ENCODE results near the gene PRMT5.

Gene PRMT5

DNA sequence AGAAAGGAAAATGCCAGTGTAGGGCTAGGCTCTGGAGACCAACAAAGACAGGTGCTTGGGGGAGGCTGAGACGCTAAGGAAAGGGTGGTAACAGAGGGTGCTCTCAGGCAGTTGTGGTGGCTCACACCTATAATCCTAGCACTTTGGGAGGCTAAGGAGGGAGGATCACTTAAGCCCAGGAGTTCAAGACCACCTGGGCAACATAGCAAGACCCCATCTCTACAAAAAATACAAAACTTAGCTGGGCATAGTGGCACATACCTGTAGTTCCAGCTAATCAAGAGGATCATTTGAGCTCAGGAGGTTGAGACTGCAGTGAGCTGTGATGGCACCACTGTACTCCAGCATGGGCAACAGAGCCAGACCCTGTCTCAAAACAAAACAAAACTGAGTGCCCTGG is 33.8 kb downstream of the PRMT5 start:
- Histone ChIP-seq H3K27ac (ENCODE audit: low read depth, low read length) (no peak overlapping the region), H3K4me3 (ENCODE audit: low read depth in 1 of 2, low read length in 2 of 2) (no peak overlapping the region), H3K9ac (ENCODE audit: low read length) (no peak overlapping the region), H3K9me3 (ENCODE audit: low read length) (no peaks in the 10 kb centered on the region), H3K36me3 (ENCODE audit: insufficient read depth, low read length) (no peaks in the 10 kb centered on the region), H3K27me3 (ENCODE audit: control insufficient read depth in 1 of 2, insufficient read depth in 2 of 2, low read length in 2 of 2) (no peaks in the 10 kb centered on the region), H3K4me1 (ENCODE audit: insufficient read depth, low read length) (peaks cover 22% of the 10 kb centered on the region)

DNA sequence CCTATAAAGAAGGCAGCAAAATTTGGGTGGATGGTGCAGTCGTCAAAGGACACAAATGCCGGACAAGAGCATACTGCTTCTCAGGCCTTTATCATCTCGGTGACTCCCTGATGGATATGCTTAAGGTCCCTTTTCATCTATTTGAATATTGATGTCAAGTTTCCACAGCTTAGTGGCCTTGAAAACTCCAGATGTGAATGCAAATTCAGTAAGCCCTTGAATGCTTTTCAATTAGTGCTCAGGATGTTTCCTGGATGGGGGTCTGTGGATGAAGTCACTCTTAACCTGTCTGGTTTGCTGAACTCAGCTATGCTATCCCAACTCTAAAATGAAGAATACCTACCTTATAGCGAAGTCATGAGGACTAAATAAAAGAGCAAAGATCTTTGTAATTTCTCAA is 35.5 kb downstream of the PRMT5 start:
- no peak overlapping the region for H3K9ac ChIP-seq (ENCODE audit: low read length)
- H3K9me3 ChIP-seq (ENCODE audit: low read length): no peaks in the 10 kb centered on the region
- no peak overlapping the region for H3K27ac ChIP-seq (ENCODE audit: low read depth, low read length)
- peaks cover 9% of the 10 kb centered on the region for H3K4me1 ChIP-seq (ENCODE audit: insufficient read depth, low read length)
- H3K4me3 ChIP-seq (ENCODE audit: low read depth in 1 of 2, low read length in 2 of 2): no peak overlapping the region
- no peaks in the 10 kb centered on the region for H3K36me3 ChIP-seq (ENCODE audit: insufficient read depth, low read length)
- no peaks in the 10 kb centered on the region for H3K27me3 ChIP-seq (ENCODE audit: control insufficient read depth in 1 of 2, insufficient read depth in 2 of 2, low read length in 2 of 2)

DNA sequence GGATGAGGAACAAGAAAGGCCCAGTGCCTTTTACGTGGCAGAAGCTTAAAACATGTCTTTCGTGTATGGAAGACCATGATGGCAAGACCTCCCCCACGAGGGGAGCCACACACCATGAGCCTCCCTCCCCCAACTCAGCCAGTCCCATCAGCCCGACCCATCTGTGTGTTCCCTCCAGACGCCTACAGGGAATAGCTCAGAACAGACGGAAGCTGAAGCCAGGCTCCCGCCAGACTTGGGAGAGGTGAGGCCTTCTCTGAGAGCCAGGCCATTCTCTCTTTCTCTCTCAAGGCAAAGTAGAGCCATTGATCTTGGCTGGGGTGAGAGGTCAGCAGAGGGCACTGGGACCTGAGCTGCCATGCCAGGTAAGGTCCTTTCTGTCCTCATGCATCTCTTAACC is 36.7 kb downstream of the PRMT5 start:
- no peaks in the 10 kb centered on the region for H3K27me3 ChIP-seq (ENCODE audit: control insufficient read depth in 1 of 2, insufficient read depth in 2 of 2, low read length in 2 of 2)
- no peaks in the 10 kb centered on the region for H3K36me3 ChIP-seq (ENCODE audit: insufficient read depth, low read length)
- no peak overlapping the region for H3K4me3 ChIP-seq (ENCODE audit: low read depth in 1 of 2, low read length in 2 of 2)
- peaks cover 7% of the 10 kb centered on the region for H3K4me1 ChIP-seq (ENCODE audit: insufficient read depth, low read length)
- no peak overlapping the region for H3K27ac ChIP-seq (ENCODE audit: low read depth, low read length)
- H3K9me3 ChIP-seq (ENCODE audit: low read length): no peaks in the 10 kb centered on the region
- no peak overlapping the region for H3K9ac ChIP-seq (ENCODE audit: low read length)

DNA sequence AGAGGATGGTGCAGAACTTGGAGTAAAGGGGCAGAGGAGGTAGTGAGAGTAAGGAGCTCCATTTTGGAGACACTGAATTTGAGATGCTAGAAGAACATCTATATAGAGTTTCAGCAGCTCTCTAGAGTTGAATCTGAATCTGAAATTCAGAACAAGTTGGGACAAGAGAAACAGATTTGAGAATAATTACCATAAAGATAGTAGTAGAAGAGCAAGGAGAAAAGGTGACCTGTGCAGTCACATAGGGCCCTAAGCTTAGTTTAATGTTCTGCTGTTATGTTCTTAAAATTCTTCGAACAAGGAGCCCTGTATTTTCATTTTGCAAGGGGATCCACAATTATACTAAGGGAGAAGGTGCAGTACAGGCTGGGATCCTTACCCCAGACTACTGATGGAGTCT is 38.8 kb downstream of the PRMT5 start:
- Histone ChIP-seq H3K9ac (ENCODE audit: low read length) (no peak overlapping the region), H3K4me3 (ENCODE audit: low read depth in 1 of 2, low read length in 2 of 2) (no peak overlapping the region), H3K27ac (ENCODE audit: low read depth, low read length) (no peak overlapping the region), H3K36me3 (ENCODE audit: insufficient read depth, low read length) (no peaks in the 10 kb centered on the region), H3K4me1 (ENCODE audit: insufficient read depth, low read length) (peaks cover 16% of the 10 kb centered on the region), H3K27me3 (ENCODE audit: control insufficient read depth in 1 of 2, insufficient read depth in 2 of 2, low read length in 2 of 2) (no peaks in the 10 kb centered on the region), H3K9me3 (ENCODE audit: low read length) (no peaks in the 10 kb centered on the region)

DNA sequence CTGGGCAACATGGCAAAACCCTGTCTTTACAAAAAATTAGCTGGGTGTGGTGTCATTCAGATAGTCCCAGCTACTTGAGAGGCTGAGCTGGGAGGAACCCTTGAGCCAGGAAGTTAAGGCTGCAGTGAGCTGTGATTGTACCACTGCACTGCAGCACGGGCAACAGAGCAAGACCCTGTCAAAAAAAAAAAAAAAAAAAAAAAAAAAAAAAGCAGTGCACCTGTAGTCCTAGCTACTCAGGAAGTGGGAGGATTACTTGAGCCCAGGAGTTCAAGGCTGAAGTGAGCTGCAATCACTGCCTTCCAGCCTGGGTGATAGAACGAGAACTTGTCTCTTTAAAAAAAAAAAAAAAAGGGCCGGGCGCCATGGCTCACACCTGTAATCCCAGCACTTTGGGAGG is 40.5 kb downstream of the PRMT5 start:
- Histone ChIP-seq H3K27ac (ENCODE audit: low read depth, low read length) (no peak overlapping the region), H3K4me1 (ENCODE audit: insufficient read depth, low read length) (peaks cover 16% of the 10 kb centered on the region), H3K36me3 (ENCODE audit: insufficient read depth, low read length) (no peaks in the 10 kb centered on the region), H3K4me3 (ENCODE audit: low read depth in 1 of 2, low read length in 2 of 2) (no peak overlapping the region), H3K9me3 (ENCODE audit: low read length) (no peaks in the 10 kb centered on the region), H3K27me3 (ENCODE audit: control insufficient read depth in 1 of 2, insufficient read depth in 2 of 2, low read length in 2 of 2) (no peaks in the 10 kb centered on the region), H3K9ac (ENCODE audit: low read length) (no peak overlapping the region)

DNA sequence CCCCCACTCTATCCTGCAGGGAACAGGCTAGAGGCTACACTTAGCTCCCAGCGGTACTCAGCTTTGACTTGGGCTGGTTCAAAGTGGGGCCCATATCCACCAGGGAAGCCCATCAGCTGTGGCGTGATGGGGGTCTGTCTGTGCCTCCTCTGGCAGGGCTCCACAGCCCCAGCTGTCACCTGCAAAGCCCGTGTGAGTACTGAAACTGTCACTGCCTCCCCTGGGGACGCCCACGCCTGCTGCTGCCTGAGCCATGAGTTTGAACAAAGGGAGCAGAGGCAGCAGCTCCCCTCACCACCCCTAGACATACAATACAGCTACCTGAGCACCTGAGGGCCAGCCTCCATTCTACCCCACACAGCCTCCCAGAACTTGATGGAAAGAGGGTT is 41.2 kb downstream of the PRMT5 start:
- H3K27ac ChIP-seq (ENCODE audit: low read depth, low read length): peak overlapping the region; percentile 72
- no peaks in the 10 kb centered on the region for H3K9me3 ChIP-seq (ENCODE audit: low read length)
- H3K36me3 ChIP-seq (ENCODE audit: insufficient read depth, low read length): no peaks in the 10 kb centered on the region
- H3K4me3 ChIP-seq (ENCODE audit: low read depth in 1 of 2, low read length in 2 of 2): peak overlapping the region; percentile 73 to 87
- no peak overlapping the region for H3K9ac ChIP-seq (ENCODE audit: low read length)
- H3K4me1 ChIP-seq (ENCODE audit: insufficient read depth, low read length): peaks cover 16% of the 10 kb centered on the region
- H3K27me3 ChIP-seq (ENCODE audit: control insufficient read depth in 1 of 2, insufficient read depth in 2 of 2, low read length in 2 of 2): no peaks in the 10 kb centered on the region

DNA sequence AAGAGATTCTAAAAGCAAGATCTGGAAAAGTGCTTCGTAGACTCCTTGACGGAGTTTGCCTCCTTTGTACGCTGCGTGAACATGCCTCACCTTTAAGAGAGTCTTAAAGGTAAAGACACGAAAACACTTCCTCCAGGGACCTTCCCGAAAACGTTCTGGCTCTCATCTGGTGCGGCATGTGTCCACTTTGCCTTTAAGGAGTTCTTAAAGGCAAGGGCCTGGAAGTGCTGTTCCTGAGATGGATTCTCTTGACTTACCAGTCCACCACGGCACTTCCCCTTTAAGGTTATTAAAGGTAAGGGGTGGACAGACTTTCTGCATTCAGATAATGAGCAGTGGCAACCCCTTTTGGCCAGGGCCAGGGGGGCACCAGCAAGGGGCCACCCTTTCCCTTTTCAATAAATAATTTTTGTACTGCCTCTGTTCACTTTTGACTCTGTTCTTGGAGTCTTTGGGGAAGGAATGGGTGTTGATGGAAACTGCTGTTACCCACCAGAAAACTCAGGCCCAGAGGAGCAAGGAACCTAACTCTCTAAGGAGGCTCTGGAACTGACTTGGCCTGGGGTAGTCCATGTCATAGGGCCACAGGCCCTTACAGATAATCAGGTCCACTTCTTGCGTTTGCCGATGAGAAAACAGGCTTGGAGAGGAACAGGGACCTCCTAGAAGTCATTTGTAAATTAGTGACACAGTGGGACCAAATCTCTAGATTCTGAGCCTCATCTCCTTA is 41.8 kb downstream of the PRMT5 start:
- Histone ChIP-seq H3K4me1 (ENCODE audit: insufficient read depth, low read length) (peaks cover 20% of the 10 kb centered on the region), H3K9ac (ENCODE audit: low read length) (peak overlapping the region; percentile 50), H3K9me3 (ENCODE audit: low read length) (no peaks in the 10 kb centered on the region), H3K4me3 (ENCODE audit: low read depth in 1 of 2, low read length in 2 of 2) (peak overlapping the region; percentile 73 to 87), H3K27me3 (ENCODE audit: control insufficient read depth in 1 of 2, insufficient read depth in 2 of 2, low read length in 2 of 2) (no peaks in the 10 kb centered on the region), H3K27ac (ENCODE audit: low read depth, low read length) (peak overlapping the region; percentile 72), H3K36me3 (ENCODE audit: insufficient read depth, low read length) (no peaks in the 10 kb centered on the region)

DNA sequence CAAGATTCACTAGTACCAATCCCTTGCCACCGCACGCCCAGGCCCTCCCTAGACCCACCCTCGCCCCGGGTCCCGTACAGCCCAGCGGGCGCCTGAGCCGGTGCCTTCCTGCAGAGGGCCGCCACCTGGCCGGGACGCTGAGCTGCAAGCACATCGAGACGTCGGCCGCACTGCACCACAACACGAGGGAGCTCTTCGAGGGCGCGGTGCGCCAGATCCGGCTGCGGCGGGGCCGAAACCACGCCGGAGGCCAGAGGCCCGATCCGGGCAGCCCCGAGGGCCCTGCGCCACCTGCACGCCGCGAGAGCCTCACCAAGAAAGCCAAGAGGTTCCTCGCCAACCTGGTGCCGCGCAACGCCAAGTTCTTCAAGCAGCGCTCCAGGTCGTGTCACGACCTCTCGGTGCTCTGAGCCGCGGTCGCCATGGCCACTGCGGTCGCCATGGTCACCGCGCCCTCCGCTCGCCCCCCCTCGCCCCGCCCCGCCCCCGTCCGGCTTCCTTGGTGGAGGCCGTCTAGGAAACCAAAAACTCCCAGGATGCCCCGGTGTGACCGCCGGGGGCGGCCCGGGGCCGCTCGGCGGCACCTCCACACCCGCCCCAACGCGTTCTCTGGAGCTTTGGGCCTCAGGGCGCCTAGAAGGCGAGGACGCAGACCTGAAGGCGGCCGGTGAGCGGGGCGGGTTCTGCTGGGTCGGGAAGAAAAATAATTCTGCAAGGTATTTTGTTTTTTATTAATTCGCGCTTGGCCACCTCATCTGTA is 42.5 kb downstream of the PRMT5 start:
- Histone ChIP-seq H3K27me3 (ENCODE audit: control insufficient read depth in 1 of 2, insufficient read depth in 2 of 2, low read length in 2 of 2) (no peaks in the 10 kb centered on the region), H3K9me3 (ENCODE audit: low read length) (no peaks in the 10 kb centered on the region), H3K27ac (ENCODE audit: low read depth, low read length) (peak overlapping the region; percentile 72), H3K4me1 (ENCODE audit: insufficient read depth, low read length) (peaks cover 22% of the 10 kb centered on the region), H3K4me3 (ENCODE audit: low read depth in 1 of 2, low read length in 2 of 2) (peak overlapping the region; percentile 73 to 87), H3K36me3 (ENCODE audit: insufficient read depth, low read length) (no peaks in the 10 kb centered on the region), H3K9ac (ENCODE audit: low read length) (peak overlapping the region; percentile 50)

DNA sequence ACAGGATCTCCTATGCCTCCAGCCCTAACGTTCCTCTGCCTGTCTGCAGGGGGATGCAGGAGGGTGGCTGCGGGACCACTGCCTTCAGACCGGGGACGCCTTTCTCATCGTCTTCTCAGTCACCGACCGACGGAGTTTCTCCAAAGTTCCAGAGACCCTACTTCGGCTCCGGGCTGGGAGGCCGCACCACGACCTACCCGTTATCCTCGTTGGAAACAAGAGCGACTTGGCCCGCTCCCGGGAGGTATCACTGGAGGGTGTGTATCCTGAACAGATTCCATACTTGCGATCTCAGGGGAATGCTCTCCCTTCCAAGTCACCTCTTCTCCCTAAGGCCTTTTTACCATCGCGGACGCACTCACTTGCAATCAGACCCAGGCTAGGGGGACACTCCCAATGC is 43.2 kb downstream of the PRMT5 start:
- Histone ChIP-seq H3K36me3 (ENCODE audit: insufficient read depth, low read length) (no peaks in the 10 kb centered on the region), H3K9ac (ENCODE audit: low read length) (no peak overlapping the region), H3K27me3 (ENCODE audit: control insufficient read depth in 1 of 2, insufficient read depth in 2 of 2, low read length in 2 of 2) (no peaks in the 10 kb centered on the region), H3K9me3 (ENCODE audit: low read length) (no peaks in the 10 kb centered on the region), H3K27ac (ENCODE audit: low read depth, low read length) (peak overlapping the region; percentile 43), H3K4me1 (ENCODE audit: insufficient read depth, low read length) (peaks cover 22% of the 10 kb centered on the region), H3K4me3 (ENCODE audit: low read depth in 1 of 2, low read length in 2 of 2) (no peak overlapping the region)

DNA sequence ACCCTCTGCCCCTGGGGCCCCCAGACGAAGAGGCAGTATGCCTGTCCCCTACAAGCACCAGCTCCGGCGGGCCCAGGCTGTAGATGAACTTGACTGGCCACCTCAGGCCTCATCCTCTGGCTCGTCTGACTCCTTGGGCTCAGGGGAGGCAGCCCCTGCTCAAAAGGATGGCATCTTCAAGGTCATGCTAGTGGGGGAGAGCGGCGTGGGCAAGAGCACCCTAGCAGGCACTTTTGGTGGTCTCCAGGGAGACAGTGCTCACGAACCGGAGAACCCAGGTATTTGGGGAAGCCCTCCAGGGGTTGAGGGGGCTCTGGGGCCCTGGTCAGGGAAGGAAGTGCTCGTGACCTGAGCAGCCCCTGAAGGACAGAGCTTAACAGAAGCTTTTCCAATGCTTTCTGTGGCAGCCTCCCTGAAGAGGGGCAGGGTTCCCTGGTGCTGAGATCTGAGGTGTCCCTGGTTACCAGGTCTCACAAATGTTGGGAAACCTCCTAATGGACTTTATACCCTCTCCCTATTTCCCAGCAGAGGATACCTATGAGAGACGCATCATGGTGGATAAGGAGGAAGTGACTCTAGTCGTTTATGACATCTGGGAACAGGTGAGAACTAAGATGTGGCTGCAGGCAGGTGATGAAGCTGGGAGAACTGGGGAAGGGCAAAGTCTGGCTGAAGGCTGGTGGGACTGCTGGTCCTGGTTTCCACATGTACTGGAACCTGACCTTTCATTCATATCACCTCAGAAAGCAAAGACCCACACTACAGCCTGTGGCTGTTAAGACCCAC is 44.2 kb downstream of the PRMT5 start:
- H3K4me3 ChIP-seq (ENCODE audit: low read depth in 1 of 2, low read length in 2 of 2): no peak overlapping the region
- peaks cover 22% of the 10 kb centered on the region for H3K4me1 ChIP-seq (ENCODE audit: insufficient read depth, low read length)
- H3K9ac ChIP-seq (ENCODE audit: low read length): no peak overlapping the region
- H3K27ac ChIP-seq (ENCODE audit: low read depth, low read length): no peak overlapping the region
- no peaks in the 10 kb centered on the region for H3K27me3 ChIP-seq (ENCODE audit: control insufficient read depth in 1 of 2, insufficient read depth in 2 of 2, low read length in 2 of 2)
- no peaks in the 10 kb centered on the region for H3K36me3 ChIP-seq (ENCODE audit: insufficient read depth, low read length)
- no peaks in the 10 kb centered on the region for H3K9me3 ChIP-seq (ENCODE audit: low read length)

DNA sequence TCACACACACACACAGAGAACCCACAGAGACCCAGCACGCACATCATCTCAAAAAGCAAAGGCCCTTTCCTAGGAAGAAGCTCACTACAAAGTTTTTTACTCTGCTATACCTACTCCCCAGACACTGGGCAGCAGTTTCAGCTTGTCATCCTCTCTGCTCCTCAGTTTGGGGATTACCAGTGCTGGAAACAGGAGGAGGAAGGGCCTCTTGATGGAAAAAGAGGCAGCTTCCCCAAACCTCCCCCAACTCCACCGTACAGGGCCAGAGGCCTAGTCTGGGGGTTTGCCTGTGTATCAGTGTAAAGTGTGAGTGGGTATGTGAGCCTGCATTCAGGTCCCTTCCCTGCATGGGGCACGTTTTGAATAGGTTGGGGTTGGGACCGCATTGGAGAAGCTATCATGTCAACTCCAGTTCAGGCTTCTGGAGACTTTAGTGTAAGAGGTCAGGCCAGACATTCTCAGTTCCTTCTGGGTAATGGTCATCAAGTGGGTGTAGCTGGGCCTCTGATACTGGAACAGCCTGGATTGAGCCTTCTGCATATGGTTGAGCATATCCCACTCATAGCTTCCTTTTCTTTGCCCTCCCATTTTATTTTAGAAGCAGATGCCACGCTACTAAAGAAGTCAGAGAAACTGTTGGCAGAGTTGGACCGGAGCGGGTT is 45.0 kb downstream of the PRMT5 start:
- H3K4me1 ChIP-seq (ENCODE audit: insufficient read depth, low read length): peaks cover 22% of the 10 kb centered on the region
- H3K9me3 ChIP-seq (ENCODE audit: low read length): no peaks in the 10 kb centered on the region
- no peak overlapping the region for H3K9ac ChIP-seq (ENCODE audit: low read length)
- no peak overlapping the region for H3K27ac ChIP-seq (ENCODE audit: low read depth, low read length)
- H3K27me3 ChIP-seq (ENCODE audit: control insufficient read depth in 1 of 2, insufficient read depth in 2 of 2, low read length in 2 of 2): no peaks in the 10 kb centered on the region
- H3K4me3 ChIP-seq (ENCODE audit: low read depth in 1 of 2, low read length in 2 of 2): no peak overlapping the region
- H3K36me3 ChIP-seq (ENCODE audit: insufficient read depth, low read length): peaks cover under 1% of the 10 kb centered on the region

Data from muscle layer of colon (tissue), 2 donors.